ENCODE data around the gene HSPA2. TPM values are rescaled to one million over a fixed set of nuclear protein-coding genes. Genes with fewer than 3 reads are reported as not detected.
A peak's percentile ranks its signal among the peaks of the same experiment; 100 is the strongest.

HSPA2 gene
- total and polyA plus RNA-seq, 2 experiments from 2014 or later, result 28.9 to 31.4 TPM

GRCh38 chr14:64509036-64509435, 31.5 kb upstream of the HSPA2 start:
- Histone ChIP-seq H3K36me3 (ENCODE audit: low read depth) (no peaks in the 10 kb centered on the region), H3K4me3 (no peak overlapping the region), H3K9me2 (ENCODE audit: insufficient read depth) (no peaks in the 10 kb centered on the region), H3K27me3 (replicated peaks; ENCODE audit: insufficient read depth) (no peaks in the 10 kb centered on the region), H3K79me2 (ENCODE audit: insufficient read depth) (peaks cover 94% of the 10 kb centered on the region), H3K9me3 (ENCODE audit: low read depth) (no peaks in the 10 kb centered on the region), H3K9ac (no peak overlapping the region), H4K20me1 (ENCODE audit: insufficient read depth) (peaks cover 64% of the 10 kb centered on the region), H3K27ac (no peak overlapping the region), H2AFZ (no peak overlapping the region), H3K4me1 (ENCODE audit: insufficient read depth) (peaks cover 59% of the 10 kb centered on the region), H3K4me2 (ENCODE audit: unreplicated experiment) (peak overlapping the region; percentile 20), H3F3A (ENCODE audit: insufficient read depth) (peaks cover 62% of the 10 kb centered on the region)
- in situ Hi-C loops (cut with MboI), result no loop called here
- WGBS, 2 experiments (ENCODE audit: low coverage in 1 of 2, low lambda C conversion rate in 2 of 2, missing lambda C conversion rate in 2 of 2), result 89 to 96% methylated on average over 8 of the region's 8 CpGs
- TF ChIP-seq EZH2 (IDR thresholded peaks at IDR 0.05; ENCODE audit: insufficient read depth, poor library complexity, severe bottlenecking) (no peak), EZH2phosphoT487 (IDR thresholded peaks at IDR 0.05; ENCODE audit: insufficient read depth, low read depth) (no peak)
- no peak for DNase-seq

DNA sequence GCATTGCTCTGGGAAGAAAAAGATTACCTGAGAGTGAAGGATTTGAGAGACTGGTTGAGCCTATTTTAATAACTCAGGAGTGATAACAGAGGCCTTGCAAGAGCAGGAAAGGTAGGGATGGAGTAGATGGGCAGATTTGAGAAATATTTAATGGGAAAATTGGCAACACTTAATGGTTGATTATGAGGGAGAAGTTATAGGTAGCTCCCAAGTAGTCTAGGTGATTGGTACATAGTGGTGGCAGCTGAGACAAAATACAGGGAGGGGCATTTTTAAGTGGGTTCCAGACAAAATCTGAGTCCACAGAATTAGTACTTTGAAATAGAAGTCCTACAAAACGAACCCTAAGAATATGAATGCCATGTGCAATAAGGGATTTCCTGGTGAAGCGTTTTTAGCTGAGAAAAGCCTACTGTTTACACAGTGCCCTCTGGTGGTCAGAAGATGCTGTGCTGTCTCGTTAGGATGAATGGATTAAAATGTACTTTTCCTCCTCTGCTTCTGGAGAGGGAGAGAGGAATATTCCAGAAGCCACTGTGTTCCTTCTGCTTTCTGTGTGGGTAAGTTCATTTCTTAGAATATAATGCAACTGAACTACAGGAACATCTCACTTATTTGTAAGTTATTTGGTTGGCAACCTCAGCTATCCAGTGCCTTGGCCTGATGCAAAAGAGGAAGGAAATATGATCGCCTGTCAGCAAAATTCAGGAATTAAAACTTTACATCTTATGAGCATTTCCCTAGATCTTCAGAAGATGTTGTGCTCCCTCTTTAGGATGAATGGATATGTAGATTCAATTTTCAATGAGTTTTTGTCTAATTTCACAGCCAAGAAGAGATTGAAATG, 29.5 kb upstream of the HSPA2 start:
- Histone ChIP-seq H3K9me3 (ENCODE audit: low read depth) (no peaks in the 10 kb centered on the region), H3K36me3 (ENCODE audit: low read depth) (no peaks in the 10 kb centered on the region), H3K9ac (peak overlapping the region; percentile 5; the same call in 1 of the 2 replicates), H3F3A (ENCODE audit: insufficient read depth) (peaks cover 60% of the 10 kb centered on the region), H3K4me3 (0 out of 2 replicates have a peak overlapping the region, but pooled peaks have one; percentile 12), H3K27me3 (replicated peaks; ENCODE audit: insufficient read depth) (no peaks in the 10 kb centered on the region), H3K27ac (peak overlapping the region; percentile 32), H3K79me2 (ENCODE audit: insufficient read depth) (peaks cover 100% of the 10 kb centered on the region), H3K4me2 (ENCODE audit: unreplicated experiment) (peak overlapping the region; percentile 41), H2AFZ (no peak overlapping the region), H4K20me1 (ENCODE audit: insufficient read depth) (peaks cover 72% of the 10 kb centered on the region), H3K4me1 (ENCODE audit: insufficient read depth) (peaks cover 68% of the 10 kb centered on the region), H3K9me2 (ENCODE audit: insufficient read depth) (no peaks in the 10 kb centered on the region)
- in situ Hi-C loops (cut with MboI), result no loop called here
- 21 to 26% methylated on average over 4 of the region's 4 CpGs for WGBS, 2 experiments (ENCODE audit: low coverage in 1 of 2, low lambda C conversion rate in 2 of 2, missing lambda C conversion rate in 2 of 2)
- peak; percentile 81 for DNase-seq
- TF ChIP-seq EZH2phosphoT487 (IDR thresholded peaks at IDR 0.05; ENCODE audit: insufficient read depth, low read depth) (no peak), EZH2 (IDR thresholded peaks at IDR 0.05; ENCODE audit: insufficient read depth, poor library complexity, severe bottlenecking) (no peak)

DNA sequence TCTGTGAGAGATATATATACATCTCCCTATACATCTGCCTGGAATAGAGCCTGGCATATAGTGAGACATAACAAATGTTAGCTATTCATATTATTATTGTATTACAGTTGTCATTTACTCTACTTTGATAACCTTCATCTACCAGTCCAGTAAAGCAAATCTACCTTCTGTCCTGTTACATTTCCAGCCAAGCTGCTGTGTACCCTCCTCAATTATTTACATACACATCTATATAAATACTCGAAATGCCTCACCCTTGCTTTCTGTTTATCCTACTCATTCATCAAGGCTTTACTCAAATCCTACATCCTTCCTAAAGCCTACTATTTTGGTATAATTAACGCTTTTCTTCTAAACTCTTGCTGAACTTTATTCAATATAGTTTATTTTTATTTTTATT, 27.3 kb upstream of the HSPA2 start:
- no peaks in the 10 kb centered on the region for H3K36me3 ChIP-seq (ENCODE audit: low read depth)
- no peaks in the 10 kb centered on the region for H3K9me2 ChIP-seq (ENCODE audit: insufficient read depth)
- no peak overlapping the region for H3K4me2 ChIP-seq (ENCODE audit: unreplicated experiment)
- no peak overlapping the region for H3K4me3 ChIP-seq
- peaks cover 100% of the 10 kb centered on the region for H3K79me2 ChIP-seq (ENCODE audit: insufficient read depth)
- no peak for DNase-seq
- H4K20me1 ChIP-seq (ENCODE audit: insufficient read depth), result peaks cover 73% of the 10 kb centered on the region
- no peaks in the 10 kb centered on the region for H3K9me3 ChIP-seq (ENCODE audit: low read depth)
- 99 to 100% methylated on average over 2 of the region's 2 CpGs for WGBS, 2 experiments (ENCODE audit: low coverage in 1 of 2, low lambda C conversion rate in 2 of 2, missing lambda C conversion rate in 2 of 2)
- in situ Hi-C loops (cut with MboI), result no loop called here
- TF ChIP-seq EZH2 (IDR thresholded peaks at IDR 0.05; ENCODE audit: insufficient read depth, poor library complexity, severe bottlenecking) (no peak), EZH2phosphoT487 (IDR thresholded peaks at IDR 0.05; ENCODE audit: insufficient read depth, low read depth) (no peak)
- H3F3A ChIP-seq (ENCODE audit: insufficient read depth), result peaks cover 47% of the 10 kb centered on the region
- H3K27me3 ChIP-seq (replicated peaks; ENCODE audit: insufficient read depth), result no peaks in the 10 kb centered on the region
- H3K27ac ChIP-seq, result no peak overlapping the region
- H2AFZ ChIP-seq, result no peak overlapping the region
- peaks cover 46% of the 10 kb centered on the region for H3K4me1 ChIP-seq (ENCODE audit: insufficient read depth)
- no peak overlapping the region for H3K9ac ChIP-seq

GRCh38 chr14:64515053-64515452, 25.5 kb upstream of the HSPA2 start:
- in situ Hi-C loops (cut with MboI), result no loop called here
- TF ChIP-seq EZH2phosphoT487 (IDR thresholded peaks at IDR 0.05; ENCODE audit: insufficient read depth, low read depth), result no peak
- TF ChIP-seq EZH2 (IDR thresholded peaks at IDR 0.05; ENCODE audit: insufficient read depth, poor library complexity, severe bottlenecking), result no peak
- no peak overlapping the region for H3K27ac ChIP-seq

More at GRCh38 chr14:64515053-64515452, 25.5 kb upstream of the HSPA2 start:
- Histone ChIP-seq H3K36me3 (ENCODE audit: low read depth) (no peaks in the 10 kb centered on the region), H2AFZ (no peak overlapping the region), H3K9me2 (ENCODE audit: insufficient read depth) (no peaks in the 10 kb centered on the region), H3K9ac (no peak overlapping the region), H3K27me3 (replicated peaks; ENCODE audit: insufficient read depth) (no peaks in the 10 kb centered on the region), H3K9me3 (ENCODE audit: low read depth) (no peaks in the 10 kb centered on the region), H3K4me3 (no peak overlapping the region), H3F3A (ENCODE audit: insufficient read depth) (peaks cover 45% of the 10 kb centered on the region), H3K4me2 (ENCODE audit: unreplicated experiment) (no peak overlapping the region), H3K79me2 (ENCODE audit: insufficient read depth) (peaks cover 100% of the 10 kb centered on the region), H4K20me1 (ENCODE audit: insufficient read depth) (peaks cover 66% of the 10 kb centered on the region), H3K4me1 (ENCODE audit: insufficient read depth) (peaks cover 30% of the 10 kb centered on the region)
- DNase-seq, result no peak
- WGBS, 2 experiments (ENCODE audit: low coverage in 1 of 2, low lambda C conversion rate in 2 of 2, missing lambda C conversion rate in 2 of 2), result 58 to 72% methylated on average over 1 of the region's 1 CpG

All from GM23248 (cell line).